Germinal center (tissue), 1 donor: ENCODE measurements around the gene CCDC28B.

Experiments
- DNase-seq: peaks from one replicate; pipeline ENCODE4 v3.0.0; 2012; ENCODE audit warnings: mixed read lengths, low spot score

CCDC28B gene

DNA sequence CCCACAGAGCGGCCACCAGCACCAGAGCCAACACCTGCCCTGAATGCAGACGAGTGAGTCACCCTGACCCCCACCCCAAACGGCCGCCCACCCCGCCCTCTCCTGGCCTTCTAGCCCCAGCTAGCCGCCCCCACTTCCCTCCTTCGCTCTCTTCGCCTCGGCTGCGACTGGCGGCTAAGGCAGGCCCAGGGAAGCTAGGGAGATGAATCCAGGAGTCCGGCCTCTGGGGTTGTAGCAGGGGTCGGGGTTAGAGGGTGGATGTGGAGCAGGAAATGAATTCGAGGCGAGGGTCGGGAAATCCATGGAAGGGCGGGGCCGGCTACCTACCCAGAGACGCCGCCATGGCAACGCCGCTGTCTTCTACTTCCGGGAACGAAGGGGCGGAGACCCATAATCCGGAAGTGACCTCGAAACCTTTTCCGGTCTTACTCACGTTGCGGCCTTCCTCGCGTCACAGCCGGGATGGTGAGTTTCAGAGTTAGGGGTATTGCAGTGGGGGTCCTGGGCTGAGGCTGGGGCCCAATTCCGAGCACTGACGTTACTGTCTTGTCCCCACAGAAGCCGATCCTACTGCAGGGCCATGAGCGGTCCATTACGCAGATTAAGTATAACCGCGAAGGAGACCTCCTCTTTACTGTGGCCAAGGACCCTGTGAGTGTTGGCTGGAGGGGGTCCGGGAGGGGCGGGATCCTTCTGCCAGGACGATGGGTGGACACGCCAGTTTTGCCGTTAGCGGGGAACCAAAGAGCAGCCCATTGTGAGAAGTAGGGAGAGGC lies 21.8 kb downstream of the CCDC28B start, which contains the start of the genes EIF3I and TMEM234:
EIF3I (plus strand) TSS at position 428 of the 776 bp plus-strand sequence; CDS start at position 463, 35 bp downstream.
TMEM234 (minus strand) TSS at position 374 of the 776 bp plus-strand sequence; CDS start at position 343, 31 bp downstream.
- peak; percentile 92 for DNase-seq

GRCh38 chr1:32223683-32224082 lies 23.3 kb downstream of the CCDC28B start:
- DNase-seq = no peak

GRCh38 chr1:32224285-32224684 lies 23.9 kb downstream of the CCDC28B start:
- no peak for DNase-seq

DNA sequence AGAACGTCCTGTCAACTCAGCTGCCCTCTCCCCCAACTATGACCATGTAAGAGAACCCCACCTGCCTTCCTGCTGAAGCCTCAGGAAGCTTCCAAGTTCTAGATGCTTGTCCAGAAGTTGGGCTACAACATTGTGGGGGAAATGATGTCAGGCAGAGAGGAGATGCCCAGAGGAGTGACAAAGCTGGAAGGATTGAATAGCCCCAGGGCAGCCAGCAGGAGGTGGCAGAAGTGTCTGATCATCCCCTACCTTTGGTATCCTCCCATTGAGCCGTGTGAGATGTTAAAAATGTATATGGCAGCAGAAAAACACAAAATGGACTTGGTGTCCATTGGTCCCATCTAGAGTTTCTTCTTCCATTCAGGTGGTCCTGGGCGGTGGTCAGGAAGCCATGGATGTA lies 28.4 kb downstream of the CCDC28B start:
- DNase-seq = no peak

DNA sequence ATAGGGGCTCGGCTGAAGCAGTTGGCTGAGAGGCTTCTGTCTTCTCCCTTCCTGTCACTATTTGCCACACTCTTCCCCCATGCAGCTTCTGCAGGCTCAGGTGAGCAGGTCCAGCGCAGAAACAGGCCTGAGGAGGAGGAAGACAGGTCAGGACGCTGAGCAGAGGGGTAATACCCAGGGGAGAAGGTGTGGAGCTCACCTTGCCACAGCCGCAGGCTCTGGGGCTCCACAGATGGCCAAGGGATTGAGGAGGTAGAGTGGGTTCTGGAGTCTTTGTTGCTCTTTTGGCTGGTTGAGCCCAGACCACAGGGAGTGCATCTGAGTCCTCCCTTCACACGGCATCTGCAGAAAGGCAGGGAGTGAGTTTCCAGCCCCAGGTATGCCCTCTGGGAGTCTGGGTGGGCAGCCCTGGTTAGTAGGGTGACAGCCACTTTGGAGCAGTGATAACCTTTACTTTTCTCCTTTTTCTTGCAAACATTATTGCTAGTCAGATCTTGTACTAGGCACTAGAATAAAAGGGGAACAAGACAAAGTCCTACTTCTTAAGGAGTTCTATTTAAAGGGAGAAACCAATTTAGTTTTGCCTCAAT lies 31.5 kb downstream of the CCDC28B start:
- no peak for DNase-seq

DNA sequence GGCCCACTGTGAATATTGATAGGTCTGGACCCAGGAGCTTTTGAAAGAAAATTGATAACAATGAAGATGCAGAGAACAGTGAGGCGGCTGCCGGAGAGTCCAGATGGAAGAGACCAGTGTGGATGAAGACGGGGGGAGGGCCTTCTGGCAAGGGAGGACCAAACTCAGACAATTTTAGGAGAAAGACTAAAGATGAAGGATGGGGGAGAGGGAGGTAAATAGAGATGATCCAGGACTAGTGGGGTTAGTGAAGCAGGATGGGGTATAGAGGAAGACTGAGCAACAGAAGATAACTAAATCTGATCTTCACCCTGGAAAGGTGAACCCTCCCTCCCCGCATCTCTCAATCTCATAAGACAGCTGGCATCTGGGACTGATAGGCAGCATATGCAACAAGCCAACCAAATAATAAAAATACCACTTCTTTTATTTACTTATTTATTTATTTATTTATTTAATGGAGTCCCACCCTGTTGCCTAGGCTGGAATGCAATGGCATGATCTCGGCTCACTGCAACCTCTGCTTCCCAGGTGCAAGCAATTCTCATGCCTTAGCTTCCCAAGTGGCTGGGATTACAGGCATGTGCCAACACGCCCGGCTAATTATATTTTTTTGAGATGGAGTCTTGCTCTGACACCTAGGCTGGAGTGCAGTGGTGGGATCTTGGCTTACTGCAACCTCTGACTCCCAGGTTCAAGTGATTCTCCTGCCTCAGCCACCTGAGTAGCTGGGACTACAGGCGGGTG lies 32.3 kb downstream of the CCDC28B start:
- DNase-seq = no peak

- DNase-seq = no peak
Measured at GRCh38 chr1:32234792-32235191, 34.4 kb downstream of the CCDC28B start.

- DNase-seq = no peak
Measured at GRCh38 chr1:32239337-32239736, 38.9 kb downstream of the CCDC28B start.

DNA sequence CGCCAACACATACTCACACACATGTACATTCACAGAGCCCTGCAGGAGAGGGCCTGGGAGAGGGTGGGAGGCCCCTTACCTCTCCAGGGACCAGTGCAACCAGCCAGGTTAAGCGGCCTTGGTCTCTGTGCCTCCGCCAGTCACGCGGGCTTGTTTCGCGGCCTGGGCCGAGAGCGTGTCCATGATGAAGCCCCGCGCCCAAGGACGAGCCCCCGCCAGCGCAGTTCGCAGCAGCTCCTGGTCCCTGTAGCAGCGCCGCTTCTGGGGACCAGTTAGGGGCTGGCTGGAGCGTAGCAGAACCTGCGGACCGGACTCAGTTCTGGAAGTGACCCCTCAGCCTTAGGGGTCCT lies 39.4 kb downstream of the CCDC28B start:
- no peak for DNase-seq

DNA sequence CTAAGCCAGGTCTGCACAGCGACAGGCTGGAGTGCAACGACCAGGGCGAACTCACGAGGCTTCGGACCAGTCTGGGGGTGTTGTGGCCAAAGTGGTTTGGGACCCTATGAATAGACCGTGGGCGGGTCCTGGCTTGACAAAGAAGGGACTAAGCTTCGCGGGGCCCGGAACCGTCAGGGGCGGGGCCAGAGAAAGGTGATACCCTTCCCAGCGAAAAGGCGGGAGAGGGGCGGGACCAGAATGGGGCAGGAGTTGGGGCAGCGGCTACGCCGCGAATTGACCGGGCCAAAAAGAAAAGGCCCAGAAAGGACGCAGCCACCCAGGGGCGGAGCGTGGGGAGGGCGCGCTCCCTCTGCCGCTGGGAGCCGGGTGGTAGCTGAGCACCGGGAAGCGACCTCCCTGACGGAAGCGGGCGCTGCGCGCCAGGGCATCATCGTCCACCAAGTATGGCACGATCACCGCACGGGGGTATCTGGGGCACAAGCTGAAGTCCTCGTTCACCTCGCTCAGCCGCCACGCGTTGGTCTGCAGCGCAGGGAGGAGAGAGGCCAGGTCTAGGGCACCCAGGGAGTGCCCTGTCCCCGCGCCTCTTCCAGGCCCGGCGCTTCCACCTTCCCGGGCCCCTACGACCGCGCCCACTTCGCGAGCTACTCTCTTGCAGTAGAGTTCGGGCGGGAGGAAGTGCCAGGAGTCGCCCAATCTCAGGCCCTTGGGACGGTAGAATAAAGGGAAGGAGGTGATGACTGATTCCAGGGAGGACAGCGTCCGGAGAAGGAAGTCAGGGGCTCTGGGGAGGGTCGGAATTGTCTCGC lies 40.0 kb downstream of the CCDC28B start:
- DNase-seq = peak; percentile 61

- DNase-seq = peak; percentile 56
Measured at GRCh38 chr1:32241001-32241763, 40.8 kb downstream of the CCDC28B start.

GRCh38 chr1:32242341-32242851 lies 42.0 kb downstream of the CCDC28B start:
- no peak for DNase-seq

- no peak for DNase-seq
Measured at GRCh38 chr1:32246888-32247273, 46.5 kb downstream of the CCDC28B start, which contains the start of gene FAM167B. FAM167B (plus strand) TSS chr1:32247222; CDS start chr1:32247422, 200 bp downstream.

DNA sequence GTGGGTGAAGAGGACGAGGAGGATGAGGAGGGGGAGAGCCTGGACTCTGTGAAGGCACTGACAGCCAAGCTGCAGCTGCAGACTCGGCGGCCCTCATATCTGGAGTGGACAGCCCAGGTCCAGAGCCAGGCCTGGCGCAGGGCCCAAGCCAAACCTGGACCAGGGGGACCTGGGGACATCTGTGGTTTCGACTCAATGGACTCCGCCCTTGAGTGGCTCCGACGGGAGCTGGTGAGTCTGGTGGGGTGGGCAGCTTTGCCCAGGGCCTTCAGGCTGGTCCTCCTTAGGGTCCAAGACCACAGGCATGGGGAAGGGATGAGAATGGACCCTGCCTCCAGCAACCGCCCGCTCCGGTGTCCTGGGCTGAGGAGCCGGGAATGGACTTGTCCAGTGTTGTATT lies 47.1 kb downstream of the CCDC28B start:
- DNase-seq = no peak

- DNase-seq = peak; percentile 78
Measured at GRCh38 chr1:32247983-32248889, 47.8 kb downstream of the CCDC28B start.

- DNase-seq = peak; percentile 88
Measured at GRCh38 chr1:32249831-32250525, 49.6 kb downstream of the CCDC28B start.

- peak; percentile 73 for DNase-seq
Measured at GRCh38 chr1:32250893-32251716, 50.7 kb downstream of the CCDC28B start, which contains the start of gene LCK. LCK (plus strand) TSS chr1:32251265; CDS start chr1:32274330, 23,065 bp downstream.
